HG02870 (cell line): Measurements from ENCODE around the gene UBASH3A.

Experiments used
- ATAC-seq: cut with Tn5 transposase; IDR thresholded peaks from one replicate; pipeline ENCODE4 v1.9.1; 2021; ENCODE audit warnings: mild to moderate bottlenecking, moderate library complexity; ENCODE audit not compliant: unreplicated experiment

UBASH3A gene

DNA sequence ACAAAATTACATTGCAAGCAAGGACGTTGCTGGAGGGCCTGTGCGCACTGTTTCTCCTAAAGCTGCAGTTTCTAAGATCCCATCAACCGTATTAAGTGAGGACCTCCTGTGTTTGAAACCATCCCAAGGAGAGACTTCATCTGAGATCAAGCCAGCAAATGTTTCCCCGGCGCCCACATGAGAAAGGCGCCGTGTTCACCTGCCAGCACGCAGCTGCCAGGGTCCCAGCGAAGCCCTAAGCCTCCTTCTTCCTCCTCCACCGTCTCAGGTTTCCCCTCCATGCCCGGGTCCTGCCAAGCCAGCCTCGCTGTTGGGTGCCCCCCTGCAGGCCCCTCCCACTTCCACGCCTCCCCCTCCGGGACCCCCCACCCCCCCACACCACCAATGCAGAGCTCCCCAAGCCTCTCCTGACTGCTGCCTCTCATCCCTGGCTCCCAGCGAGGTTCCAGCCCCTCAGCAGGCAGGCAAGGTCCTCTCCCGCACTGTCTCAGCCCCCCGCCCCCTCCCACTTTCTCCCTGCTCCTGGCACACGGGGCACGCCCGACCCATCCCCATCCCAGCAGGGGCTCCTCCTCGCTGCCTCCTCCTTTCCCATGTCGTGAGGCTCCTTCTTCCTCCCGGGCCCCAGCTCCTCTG lies 28.7 kb upstream of the UBASH3A start:
- no peak for ATAC-seq

- no peak for ATAC-seq
Observed at GRCh38 chr21:42375506-42375905, 28.2 kb upstream of the UBASH3A start.

- ATAC-seq: no peak
Observed at GRCh38 chr21:42375966-42376337, 27.8 kb upstream of the UBASH3A start.

- no peak for ATAC-seq
Observed at GRCh38 chr21:42376338-42376982, 27.2 kb upstream of the UBASH3A start.

- no peak for ATAC-seq
Observed at GRCh38 chr21:42377211-42377950, 26.3 kb upstream of the UBASH3A start.

DNA sequence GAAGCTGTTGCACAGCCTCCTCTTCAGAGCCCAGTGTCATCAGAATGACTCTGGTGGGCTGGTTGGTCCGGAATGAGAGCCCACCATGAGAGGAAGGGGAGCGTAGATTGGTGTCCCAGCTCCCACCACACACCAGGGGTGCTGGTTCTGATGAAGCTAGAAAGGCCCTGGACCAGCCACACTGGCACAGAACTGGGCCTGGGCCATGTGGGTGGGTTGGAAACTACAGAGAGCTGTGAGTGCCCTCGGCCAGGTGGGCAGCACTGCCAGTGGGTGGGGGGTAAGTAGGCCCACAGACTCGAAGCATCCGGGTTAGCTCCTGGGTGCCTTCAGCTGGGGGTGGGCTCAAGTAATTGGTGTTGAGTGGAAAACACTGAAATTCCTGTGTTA lies 25.8 kb upstream of the UBASH3A start:
- ATAC-seq: no peak

- no peak for ATAC-seq
Observed at GRCh38 chr21:42378418-42378817, 25.3 kb upstream of the UBASH3A start.

- ATAC-seq: no peak
Observed at GRCh38 chr21:42379426-42380215, 24.1 kb upstream of the UBASH3A start.

- no peak for ATAC-seq
Observed at GRCh38 chr21:42381347-42381984, 22.2 kb upstream of the UBASH3A start.

DNA sequence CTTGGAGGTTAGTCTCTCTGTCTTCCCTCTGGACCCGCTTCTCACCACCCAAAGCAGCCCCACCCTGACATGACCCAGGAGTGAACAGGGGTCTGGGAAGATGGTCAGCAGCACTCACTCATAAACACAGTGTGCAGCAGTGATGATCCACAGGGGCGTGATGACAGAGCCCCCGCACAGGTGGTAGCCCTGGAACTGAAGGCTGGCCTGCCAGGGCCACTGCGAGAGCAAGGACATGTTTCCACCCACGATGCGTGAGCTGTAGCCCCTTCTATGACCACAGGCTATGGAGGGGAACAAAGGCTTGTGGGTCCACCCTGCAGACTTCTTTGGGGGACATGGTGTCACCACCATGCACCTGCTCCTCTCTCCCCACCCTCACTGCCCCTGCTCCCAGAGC lies 20.8 kb upstream of the UBASH3A start:
- no peak for ATAC-seq

GRCh38 chr21:42383331-42383730 lies 20.4 kb upstream of the UBASH3A start:
- ATAC-seq: no peak

GRCh38 chr21:42384156-42384945 lies 19.4 kb upstream of the UBASH3A start:
- no peak for ATAC-seq

- ATAC-seq: no peak
Observed at GRCh38 chr21:42384989-42385388, 18.7 kb upstream of the UBASH3A start.

- ATAC-seq: no peak
Observed at GRCh38 chr21:42385619-42386018, 18.1 kb upstream of the UBASH3A start.

- ATAC-seq: no peak
Observed at GRCh38 chr21:42386034-42386591, 17.6 kb upstream of the UBASH3A start.

GRCh38 chr21:42387164-42387563 lies 16.5 kb upstream of the UBASH3A start:
- no peak for ATAC-seq

DNA sequence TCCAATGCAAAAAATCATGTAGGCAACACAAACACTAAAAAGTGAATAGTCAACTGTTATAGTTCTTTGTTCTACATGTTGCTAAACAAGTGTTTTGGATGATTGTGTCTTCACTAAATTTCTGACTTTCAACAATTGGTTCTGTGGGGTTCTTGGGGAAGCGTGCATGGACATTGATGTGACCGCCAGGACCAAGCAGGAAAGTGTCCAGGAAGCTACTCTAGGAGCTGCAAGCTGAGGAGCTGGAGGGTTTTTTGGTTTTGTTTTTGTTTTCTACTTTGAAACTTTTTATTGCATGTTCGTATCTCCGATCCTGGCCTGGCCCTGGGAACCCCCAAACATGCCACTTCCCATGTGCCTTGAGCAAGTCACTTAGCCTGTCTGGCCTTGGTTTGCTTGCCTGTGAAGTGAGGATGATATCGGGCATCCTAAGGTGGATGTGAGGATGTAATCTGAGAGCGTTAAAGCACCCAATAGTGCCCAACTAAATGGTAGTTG lies 15.8 kb upstream of the UBASH3A start:
- ATAC-seq: no peak

DNA sequence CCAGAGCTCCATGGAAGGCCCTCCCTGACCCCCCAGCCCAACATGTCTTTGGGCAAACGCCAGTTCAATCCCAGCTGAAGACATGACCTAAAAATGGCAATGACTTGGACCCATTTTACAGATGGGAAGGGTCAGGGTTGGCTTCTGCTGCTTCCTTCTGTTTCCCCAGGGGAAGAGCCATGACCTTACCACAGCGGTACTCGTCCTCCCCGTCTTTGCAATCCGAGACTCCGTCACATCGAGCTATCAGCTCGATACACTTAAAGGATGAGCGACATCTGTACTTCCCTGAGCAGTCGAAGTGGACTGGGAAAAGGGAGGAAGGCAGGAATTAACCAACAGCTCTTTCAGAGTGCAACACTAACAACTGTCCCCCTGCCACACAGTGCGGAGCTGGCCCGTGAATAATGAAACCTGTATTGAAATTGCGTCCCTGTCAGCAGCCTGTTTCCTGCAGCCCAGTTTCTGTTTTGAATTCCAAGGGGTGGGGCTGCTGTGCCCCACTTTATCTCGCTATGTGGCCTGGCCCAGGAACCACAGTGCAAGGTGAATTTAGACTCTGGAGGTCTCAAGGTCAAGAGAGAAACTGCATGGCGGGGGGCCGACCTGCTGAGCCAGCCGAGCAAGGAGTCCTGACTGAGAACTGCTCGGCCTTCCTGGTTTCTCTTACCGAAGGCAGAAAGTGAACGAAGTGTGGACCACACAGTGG lies 14.8 kb upstream of the UBASH3A start:
- ATAC-seq: no peak

DNA sequence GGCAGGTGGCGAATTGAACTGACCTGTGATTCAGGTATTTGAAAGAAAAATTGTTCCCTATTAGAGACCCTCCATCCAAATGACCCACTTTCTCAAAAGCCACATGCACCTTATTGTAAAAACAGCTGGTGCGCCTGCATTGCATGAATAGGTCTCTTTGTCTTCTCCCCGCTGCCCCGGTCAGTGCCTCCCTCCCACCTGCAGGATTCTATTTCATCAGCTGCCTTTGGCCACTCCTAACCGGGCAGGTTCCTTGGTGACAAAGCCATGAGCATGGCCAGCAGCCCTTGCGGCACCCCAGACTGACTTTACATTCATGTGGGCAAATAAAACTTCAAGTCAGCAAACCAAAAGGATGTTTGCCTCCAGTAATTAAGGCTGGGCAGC lies 14.3 kb upstream of the UBASH3A start:
- ATAC-seq: no peak
